Measurements from ENCODE around the gene ATP6V0C.

ATP6V0C gene

DNA sequence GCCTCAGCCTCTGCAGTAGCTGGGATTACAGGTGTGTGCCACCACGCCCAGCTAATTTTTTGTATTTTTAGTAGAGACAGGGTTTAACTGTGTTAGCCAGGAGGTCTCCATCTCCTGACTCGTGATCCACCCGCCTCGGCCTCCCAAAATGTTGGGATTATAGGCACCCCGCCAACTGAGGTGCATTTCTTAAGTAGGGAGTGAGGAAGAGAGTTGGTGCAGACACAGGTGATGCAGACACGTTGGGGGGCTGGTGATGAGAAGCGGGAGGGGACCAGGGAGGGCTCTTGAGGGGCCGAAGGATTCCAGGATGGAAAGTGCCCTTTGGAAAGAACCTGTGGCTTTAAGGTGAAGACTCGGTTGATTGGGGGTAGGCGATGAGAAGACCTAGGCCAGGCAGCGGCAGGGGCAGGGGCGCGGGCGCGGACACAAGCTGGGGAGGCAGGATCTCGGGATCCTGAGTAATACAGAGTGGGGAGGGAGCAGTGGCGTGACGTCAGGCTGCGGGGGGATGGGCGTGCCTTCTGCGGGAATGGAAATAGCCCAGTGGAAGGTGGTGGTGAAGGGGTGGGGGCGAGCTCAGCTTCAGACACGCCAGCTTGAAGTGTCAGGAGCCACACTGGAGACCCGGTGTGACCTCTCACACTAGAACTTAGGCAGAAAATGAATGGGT is 2.5 kb upstream of the ATP6V0C start:
- DNase-seq (ENCODE audit: low read depth in 3 of 3), result no peak

DNA sequence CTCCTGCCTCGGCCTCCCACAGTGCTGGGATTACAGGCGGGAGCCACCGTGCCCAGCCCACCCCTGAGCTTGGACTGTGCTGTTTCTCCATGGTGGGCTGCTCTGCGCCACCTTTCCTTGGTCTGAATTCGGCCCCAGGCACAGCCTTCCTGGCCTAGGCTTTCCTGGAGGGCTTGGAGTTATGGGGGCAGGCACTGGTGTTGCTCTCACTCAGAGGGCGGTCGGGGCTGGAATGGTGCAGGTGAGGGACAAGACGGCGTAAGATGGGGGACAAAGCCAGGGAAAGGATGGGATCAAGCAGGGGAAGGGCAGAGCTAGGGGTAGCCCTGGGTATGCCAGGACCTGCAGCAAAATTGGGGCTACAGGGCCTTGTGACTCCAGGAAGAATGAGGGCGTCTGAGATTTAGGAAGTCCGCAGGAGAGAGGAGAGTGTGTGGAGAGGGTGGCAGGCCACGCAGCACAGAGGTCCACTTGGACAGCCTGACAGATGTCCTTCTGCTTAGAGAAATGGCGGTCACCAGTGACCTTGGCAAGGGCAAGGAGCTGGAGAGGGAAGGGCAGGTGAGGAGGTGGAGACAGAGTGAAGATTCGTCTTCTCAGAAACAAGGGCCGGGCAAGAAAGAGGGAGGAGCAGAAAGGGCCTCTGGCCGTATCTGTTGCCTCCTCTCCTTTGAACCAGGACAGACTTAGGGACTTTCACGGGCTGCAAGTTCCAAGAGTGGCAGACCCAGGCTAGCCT is 1.6 kb upstream of the ATP6V0C start:
- no peak for DNase-seq (ENCODE audit: low read depth in 3 of 3)

DNA sequence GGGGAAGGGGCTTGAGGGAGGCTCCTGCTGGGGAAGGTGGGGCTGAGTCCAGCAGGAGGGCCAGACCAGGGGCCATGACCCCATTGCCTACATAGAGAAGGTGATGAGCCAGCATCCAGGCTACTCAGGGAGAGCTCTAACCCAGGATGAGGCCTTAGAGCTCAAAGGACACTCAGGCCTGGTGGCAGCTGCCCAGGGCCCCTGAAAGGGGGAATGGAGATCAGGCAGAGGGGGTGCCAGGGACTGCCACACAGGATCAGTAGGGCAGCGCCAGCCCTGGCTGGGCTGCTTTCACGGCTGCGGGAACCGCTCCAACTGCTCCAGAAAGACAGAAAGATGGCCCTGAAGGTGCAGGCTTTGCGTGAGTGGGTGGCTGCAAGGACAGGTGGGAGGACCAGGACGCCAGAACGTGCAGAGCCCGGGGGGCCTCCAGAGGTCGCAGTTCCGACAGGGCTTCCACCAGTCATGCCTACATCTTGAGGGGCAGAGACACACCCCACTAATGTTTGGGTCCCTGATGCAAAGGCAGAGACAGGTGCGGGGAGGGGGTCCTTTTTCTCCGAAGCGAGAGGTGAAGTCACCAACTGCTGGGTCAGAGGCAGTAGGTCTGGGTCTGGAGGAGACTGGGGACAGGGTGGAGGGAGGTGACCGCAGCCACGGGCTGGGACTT is 882 bp upstream of the ATP6V0C start:
- no peak for DNase-seq (ENCODE audit: low read depth in 3 of 3)

DNA sequence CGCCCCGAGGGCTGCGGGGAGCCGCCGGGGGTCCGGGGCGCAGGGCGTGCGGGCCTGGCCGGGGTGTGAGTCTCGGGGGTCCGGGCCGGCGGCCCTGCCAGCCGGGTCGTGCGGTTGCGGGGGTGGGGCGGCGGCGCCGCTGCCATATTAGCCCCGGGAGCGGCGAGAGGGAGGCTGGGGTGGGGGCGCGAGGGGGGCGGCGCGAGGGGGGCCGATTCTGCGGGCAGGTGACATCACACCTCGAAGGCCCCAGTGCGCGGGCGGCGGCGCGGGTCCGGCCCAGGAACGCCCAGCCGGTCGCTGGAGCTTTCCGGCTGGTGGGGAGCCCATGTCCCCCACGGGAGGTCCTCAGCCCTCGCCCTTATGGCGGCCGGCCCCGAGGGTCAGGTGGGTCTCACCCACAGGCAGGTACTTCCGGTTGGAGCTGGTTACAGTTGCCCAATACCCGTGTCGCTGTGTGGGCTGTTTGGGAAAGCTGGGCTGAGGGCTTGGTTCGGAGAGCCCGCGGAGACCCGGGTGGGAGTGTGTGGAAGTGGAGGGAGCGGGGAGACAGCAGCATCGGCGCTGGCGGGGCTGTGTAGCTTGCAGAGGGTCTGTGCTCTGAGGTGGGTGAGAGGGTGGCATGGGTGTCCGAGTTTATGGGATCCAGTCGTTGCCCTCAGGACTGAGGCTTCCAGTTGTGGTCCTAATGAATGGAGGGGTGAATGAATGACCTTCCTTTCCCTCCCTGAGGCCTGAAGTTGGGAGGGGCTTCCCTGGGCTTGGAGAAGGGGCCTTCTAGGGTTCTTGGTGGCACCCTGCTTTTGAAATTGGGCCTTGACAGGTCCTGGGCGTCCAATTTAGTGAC is 804 bp downstream of the ATP6V0C start:
- peak in 1 of 3 experiments; percentile 24 for DNase-seq (ENCODE audit: low read depth in 3 of 3)

DNA sequence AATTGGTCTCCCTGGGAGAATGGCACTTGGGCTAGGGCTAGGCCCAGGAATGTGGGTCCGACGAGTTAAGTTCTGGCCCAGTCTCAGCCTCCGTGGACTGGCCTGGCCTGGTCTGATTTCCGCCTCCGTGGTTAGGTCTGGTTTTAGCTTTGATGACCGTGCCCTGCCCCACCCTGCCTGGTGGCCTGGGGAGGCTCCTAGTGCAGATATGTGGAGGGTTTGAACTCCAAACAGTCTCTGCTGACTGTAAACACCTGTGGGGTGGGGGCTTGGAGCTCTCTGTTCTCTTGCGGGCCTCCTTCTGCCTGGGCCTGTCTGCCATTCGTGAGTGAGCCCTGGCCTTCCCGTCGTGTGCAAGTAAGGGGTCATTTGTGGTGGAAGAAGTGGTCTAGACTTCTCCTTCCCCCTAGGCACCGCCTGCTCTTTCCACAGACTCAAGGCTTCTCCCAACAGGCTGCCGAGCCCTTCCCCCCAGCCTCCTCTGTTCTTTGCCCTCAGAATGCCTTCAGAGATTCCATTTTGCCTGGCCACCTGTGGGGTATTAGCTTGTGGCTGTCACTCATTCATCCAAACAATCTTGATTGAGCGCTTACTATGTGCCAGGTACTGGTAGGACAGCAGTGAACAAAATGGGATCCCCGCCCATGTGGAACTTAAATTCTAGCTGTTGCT is 1.6 kb downstream of the ATP6V0C start:
- no peak for DNase-seq (ENCODE audit: low read depth in 3 of 3)

DNA sequence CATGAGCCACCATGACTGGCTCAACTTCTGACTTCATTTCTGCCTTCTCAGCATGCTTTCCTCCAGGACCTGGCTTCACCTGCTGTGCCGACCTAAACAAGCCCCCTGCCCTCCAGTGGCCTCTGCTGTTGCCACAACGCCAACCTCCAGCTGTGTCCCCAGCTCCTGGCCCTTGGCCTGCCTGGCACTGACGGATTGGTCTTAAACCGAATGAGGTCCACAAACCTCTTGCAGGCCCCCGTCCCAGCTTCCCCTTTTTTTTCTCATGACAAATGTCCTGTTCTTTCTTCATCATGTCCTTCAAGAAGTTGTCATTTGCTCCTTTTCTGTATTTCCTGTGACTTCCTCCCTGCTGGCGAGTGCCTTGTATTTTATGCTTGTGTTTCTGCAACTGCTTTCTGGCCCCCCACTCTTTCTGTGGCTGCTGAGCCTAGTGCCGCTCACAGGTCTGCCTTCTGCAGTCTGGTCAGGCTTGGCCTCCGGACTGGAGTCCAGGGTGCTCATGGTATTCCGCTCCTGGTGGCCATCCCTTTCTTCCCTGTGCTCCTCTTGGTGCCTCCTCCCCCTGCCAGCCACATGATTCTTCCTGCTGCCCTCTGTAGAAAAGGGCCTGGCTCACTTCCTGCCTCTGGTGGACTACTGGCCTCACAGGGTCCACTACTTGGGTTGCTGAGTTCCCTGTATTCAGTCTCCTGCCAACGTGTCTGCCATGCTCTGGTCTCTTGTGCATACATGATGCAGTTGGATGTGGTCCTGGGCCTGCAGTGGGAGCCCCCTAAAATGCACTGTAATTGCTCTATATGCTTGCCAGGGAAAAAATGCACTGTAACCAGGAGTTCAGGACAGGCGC is 2.9 kb downstream of the ATP6V0C start:
- no peak for DNase-seq (ENCODE audit: low read depth in 3 of 3)

DNA sequence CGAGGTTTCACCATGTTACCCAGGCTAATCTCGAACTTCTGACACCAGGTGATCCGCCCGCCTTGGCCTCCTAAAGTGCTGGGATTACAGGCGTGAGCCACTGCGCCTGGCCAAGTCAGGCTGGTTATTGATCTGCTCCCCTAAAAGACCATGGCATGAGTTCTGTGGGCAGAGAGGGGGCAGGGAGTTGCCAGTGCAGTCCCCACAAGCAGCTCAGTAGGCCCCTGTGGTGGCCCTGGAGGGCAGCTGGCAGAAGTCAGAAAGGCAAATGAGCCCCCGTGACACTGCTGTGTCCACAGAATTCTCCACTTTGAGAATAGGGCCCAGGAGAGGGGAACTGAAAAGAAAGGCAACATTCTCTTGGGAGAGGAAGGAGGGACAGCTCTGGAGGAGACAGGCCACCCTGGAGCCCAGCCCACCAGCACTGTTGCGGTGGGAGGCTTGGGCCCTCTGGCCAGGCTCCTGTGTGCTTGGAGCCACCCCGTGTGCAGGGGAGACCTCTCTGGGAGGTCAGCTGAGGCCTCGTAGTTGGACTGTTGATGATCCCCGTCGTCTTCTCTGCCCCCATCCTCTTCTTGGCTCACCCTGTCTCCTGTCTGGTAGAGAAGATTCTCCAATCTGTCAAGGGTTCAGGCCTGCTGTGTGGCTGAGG is 4.3 kb downstream of the ATP6V0C start:
- DNase-seq (ENCODE audit: low read depth in 3 of 3), result no peak

DNA sequence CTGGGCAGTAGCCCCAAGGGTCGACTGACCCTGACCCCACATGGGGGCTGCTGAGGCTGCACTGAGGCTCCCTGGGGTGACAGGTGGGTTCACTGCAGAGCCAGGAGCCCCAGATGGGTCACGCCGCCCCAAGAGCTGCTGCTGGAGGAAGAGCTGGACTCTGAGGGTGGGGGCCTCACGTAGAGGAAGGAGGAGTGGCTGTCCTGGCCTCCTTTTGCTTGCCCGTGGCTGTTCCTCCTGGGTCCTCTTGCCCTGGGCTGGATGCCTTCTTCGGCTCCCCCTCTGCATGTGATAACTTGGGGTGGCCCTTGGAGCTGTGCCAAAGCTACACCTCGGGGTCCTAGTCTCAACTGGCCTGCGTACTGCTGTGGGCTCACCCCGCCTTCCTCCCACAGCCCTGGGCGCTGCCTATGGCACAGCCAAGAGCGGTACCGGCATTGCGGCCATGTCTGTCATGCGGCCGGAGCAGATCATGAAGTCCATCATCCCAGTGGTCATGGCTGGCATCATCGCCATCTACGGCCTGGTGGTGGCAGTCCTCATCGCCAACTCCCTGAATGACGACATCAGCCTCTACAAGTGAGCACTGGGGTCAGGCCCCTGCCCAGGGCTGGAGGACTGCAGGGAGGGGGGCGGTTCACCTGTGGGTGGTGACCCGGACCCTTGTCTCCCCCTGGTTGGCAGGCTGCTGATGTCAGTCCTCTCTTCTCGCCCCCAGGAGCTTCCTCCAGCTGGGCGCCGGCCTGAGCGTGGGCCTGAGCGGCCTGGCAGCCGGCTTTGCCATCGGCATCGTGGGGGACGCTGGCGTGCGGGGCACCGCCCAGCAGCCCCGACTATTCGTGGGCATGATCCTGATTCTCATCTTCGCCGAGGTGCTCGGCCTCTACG is 5.3 kb downstream of the ATP6V0C start:
- no peak for DNase-seq (ENCODE audit: low read depth in 3 of 3)

DNA sequence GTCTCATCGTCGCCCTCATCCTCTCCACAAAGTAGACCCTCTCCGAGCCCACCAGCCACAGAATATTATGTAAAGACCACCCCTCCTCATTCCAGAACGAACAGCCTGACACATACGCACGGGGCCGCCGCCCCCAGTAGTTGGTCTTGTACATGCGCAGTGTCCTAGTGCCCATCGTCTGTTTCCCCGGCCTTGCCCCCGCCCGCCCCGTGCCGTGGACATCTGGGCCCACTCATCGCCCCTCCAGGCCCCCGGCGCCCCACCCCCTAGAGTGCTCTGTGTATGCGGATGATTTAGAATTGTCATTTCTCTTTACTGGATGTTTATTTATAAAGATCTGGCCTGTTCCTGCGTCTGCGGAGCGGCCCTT is 5.9 kb downstream of the ATP6V0C start:
- DNase-seq (ENCODE audit: low read depth in 3 of 3), result no peak

DNA sequence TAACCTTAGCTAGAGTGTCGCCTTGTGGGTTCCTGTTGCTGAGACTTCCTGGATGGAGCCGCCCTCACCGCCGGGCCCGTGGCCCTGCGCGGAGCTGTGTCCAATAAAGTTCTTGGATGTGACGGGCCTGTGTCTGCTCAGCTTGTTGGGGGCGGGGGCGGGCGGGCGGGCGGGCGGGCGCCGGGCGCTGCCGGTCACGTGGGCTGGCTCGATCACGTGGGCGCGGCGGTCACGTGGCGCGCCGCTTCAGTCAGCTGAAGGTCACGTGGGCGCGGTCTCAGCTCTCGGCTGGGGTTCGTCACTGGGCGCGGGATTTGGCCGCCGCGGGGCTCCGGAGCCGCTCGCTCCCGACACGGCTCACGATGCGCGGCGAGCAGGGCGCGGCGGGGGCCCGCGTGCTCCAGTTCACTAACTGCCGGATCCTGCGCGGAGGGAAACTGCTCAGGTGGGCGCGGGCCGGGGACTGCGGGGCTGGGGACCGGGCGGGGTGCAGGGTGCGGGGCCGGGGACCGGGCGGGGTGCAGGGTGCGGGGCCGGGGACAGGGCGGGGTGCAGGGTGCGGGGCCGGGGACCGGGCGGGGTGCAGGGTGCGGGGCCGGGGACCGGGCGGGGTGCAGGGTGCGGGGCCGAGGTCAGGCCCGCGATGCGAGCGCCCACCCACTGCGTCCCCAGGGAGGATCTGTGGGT is 6.5 kb downstream of the ATP6V0C start, which contains the start of gene AMDHD2:
Gene AMDHD2, plus strand, starts transcription at position 275 of the 687 bp plus-strand sequence. Its CDS starts 88 bp downstream, at position 363.
- DNase-seq (ENCODE audit: low read depth in 3 of 3), result peak; percentile 73 to 86 (median 76)

DNA sequence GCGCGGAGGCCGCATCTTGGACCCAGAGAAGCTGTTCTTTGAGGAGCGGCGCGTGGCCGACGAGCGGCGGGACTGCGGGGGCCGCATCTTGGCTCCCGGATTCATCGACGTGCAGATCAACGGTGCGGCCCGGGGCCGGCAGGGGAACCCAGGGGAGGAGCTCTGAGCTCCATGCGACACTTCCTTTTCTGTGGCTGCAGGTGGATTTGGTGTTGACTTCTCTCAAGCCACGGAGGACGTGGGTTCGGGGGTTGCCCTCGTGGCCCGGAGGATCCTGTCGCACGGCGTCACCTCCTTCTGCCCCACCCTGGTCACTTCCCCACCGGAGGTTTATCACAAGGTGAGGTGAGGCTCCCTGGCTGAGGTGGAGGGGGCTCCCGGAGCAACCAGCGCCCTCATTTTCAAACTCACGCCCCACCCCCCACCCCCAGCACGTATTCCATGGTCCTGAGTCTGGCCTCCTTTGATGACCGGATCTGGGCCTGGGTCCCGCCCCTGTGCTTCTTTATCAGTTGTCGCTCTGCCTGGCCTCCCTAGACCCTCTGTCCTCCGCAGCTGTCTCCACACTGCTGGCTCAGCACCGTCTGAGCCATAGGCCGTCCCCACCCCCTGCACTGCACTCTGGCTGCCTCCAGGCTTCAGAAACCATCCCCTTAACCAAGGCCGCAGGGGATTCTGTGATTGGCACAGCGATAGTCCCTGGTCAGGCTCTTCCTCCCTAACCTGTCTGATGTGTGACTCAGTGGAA is 7.2 kb downstream of the ATP6V0C start:
- DNase-seq (ENCODE audit: low read depth in 3 of 3), result peak in 1 of 3 experiments; percentile 35

DNA sequence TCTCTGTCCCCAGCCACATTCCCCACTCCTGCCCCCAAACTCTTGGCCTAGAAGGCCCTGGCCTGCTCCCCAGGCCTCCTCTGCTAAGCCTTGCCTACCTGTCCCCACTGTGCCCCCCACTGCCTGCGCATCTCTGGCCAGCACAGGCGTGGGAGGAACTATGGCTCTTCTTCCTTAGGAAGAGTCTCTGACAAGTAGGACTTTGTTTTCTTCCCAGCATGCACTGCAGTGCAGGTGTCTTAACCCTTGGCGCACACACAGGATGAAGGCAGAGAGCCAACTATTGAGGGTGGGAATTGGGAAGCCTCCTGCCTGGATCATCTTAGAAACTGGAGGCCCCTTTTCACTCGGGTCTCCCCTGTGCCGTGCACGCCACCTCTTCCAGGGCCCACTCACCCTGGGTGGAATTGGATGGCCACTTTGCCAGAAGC is 10.1 kb downstream of the ATP6V0C start:
- no peak for DNase-seq (ENCODE audit: low read depth in 3 of 3)

DNA sequence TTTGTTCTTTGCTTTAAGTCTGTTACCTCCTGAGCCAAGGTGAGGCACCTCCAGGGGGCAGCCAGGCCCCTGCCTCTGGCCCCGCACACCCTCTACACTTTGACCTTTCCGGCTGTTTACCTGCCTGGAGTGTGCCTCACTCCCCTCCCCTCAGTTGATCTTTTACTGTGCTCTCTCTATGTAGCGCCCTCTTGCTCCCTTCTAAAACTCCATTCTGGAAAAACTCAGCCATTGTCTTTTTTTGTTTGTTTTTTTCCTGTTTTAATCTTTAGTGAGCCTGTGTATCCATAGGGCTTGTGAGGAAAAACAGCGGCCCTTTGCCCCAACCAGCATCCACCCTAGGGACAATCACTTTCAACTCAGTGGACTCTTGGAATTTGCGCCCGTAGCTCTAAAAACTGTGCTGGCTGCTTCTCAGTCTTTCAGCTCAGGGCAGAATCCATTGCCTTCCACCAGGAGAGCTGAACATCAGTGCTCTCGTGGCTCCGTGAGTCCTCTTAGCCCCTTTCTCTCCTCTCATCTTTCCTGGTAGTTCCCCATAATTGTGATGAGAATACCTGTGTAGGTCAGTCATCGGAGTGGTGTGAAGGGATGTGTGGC is 10.7 kb downstream of the ATP6V0C start:
- no peak for DNase-seq (ENCODE audit: low read depth in 3 of 3)

DNA sequence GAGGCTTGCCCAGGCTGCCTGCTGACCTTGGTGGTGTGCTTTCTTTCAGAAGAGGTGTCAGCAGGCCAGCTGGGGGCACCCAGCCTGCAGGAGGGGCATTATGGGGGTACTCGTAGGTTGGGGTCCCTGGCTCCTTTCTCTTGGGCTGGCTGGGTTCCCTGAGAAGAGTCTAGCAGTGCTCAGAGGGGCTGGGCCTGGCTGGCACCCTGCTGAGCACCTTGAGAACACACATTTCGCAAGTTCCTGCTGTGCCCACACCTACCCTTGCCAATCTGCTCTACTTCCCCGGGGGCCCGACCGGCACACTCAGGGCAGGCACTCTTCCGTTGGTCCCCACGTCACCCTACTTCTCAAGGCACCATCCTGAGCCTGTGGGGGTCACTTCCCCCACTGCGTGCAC is 12.4 kb downstream of the ATP6V0C start:
- DNase-seq (ENCODE audit: low read depth in 3 of 3), result no peak

DNA sequence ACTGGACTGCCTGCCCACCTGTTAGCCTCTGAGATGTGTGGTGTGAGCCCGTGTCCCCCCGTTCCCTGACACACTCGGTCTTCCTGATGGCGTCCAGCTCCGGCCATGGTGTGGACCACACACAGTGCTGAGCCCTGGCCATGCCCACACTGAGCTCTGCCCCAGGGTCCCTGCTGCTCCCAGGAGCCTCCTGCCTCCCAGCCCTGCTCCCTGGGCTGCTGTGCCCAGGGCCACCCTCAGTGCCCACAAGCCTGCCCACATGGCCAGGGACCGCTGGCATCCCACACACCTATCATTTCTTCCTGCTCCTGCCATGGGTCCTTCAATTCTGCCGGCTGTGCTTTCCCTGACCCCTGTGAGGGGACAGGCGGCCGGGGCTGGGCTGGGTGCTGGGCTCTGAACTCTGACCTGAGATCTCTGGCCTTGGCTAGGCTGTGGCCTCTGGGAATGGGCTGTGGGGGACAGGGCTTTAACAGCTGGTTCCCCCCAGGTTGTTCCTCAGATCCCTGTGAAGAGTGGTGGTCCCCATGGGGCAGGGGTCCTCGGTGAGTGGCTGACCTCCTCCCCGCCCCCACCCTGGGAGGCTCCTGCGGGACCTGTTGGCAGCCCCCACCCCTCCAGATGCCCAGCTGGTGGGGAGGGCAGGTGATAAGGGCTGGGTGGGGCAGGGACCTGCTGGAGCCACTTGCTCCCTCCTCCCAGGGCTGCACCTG is 13.5 kb downstream of the ATP6V0C start:
- DNase-seq (ENCODE audit: low read depth in 3 of 3), result no peak

DNA sequence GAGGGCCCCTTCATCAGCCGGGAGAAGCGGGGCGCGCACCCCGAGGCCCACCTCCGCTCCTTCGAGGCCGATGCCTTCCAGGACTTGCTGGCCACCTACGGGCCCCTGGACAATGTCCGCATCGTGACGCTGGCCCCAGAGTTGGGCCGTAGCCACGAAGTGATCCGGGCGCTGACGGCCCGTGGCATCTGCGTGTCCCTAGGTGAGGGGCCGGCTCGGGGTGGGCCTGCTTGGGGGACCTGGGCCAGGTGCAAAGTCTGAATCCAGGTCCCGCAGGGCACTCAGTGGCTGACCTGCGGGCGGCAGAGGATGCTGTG is 14.0 kb downstream of the ATP6V0C start:
- DNase-seq (ENCODE audit: low read depth in 3 of 3), result no peak

Data from stimulated activated CD4-positive, alpha-beta T cell treated with anti-CD3 and anti-CD28 coated beads, TNF-alpha, amount 100 ng/mL, for 24 hours (primary cell).